Measurements from ENCODE around the gene APBB2. TPM values are rescaled to one million over a fixed set of nuclear protein-coding genes. Genes with fewer than 3 reads are reported as not detected.

Gene APBB2
- total and polyA plus RNA-seq, 2 of the 8 experiments (the other 6 are each of a cell fraction or from before 2014, with no cell fraction given), result 58.7 to 59.4 TPM

DNA sequence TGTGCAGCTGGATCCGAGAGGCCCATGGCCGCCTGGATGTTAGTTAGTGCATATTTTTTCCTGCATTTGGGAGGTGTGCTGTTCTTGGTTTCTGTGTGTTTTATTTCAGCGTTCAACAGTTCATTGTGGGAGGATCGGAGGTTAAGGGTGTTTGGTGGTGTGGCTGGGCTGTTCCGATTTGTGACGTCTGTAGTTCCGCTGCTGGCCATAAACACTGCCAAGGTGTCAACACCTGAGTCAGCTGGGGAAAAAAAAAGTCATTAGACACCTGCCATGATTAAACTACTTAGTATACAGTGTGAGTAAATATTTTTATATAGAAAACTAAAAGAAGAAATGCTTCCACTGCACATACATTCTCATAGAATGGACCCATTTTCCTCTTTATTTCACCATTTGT, 200.2 kb downstream of the APBB2 start:
- H2BK120ac ChIP-seq (replicated peaks; ENCODE audit: low read depth, low read length), result no peak overlapping the region
- no peak overlapping the region for H3K14ac ChIP-seq (ENCODE audit: insufficient read length)
- no peaks in the 10 kb centered on the region for H3K9me3 ChIP-seq (ENCODE audit: insufficient read depth in 2 of 2, low read depth in 1 of 2, low read length in 1 of 2)
- H3K79me2 ChIP-seq (ENCODE audit: control insufficient read depth in 1 of 2, insufficient read depth in 2 of 2, low read length in 2 of 2), result no peaks in the 10 kb centered on the region
- POLR2A ChIA-PET (ENCODE audit: partially characterized antibody), result no interaction called here
- no peak overlapping the region; the same call in 1 of the 2 replicates for H4K8ac ChIP-seq (ENCODE audit: extremely low read depth, insufficient read depth, low read length)
- H4K5ac ChIP-seq (ENCODE audit: insufficient read length, low read depth, low read length), result no peak overlapping the region
- H3K36me3 ChIP-seq (ENCODE audit: control insufficient read depth in 2 of 4, insufficient read depth in 4 of 4, low read length in 3 of 4), result no peaks in the 10 kb centered on the region
- FAIRE-seq, result no peak
- CTCF ChIA-PET (ENCODE audit: partially characterized antibody), result interaction anchor here (0.7 to 2.2 kb wide), 12 partner anchors 10 to 198 kb away, joined by 3 to 10 read pairs (median 6); no protein-coding TSS in a partner anchor
- no peak overlapping the region for H2AK5ac ChIP-seq (ENCODE audit: low read depth, low read length)
- no peak for DNase-seq (ENCODE audit: low read depth in 1 of 2, low spot score in 2 of 2)
- H3K23me2 ChIP-seq (ENCODE audit: low read depth, low read length), result no peaks in the 10 kb centered on the region
- no peak overlapping the region for H3K23ac ChIP-seq (ENCODE audit: insufficient read length)
- no peaks in the 10 kb centered on the region for H4K20me1 ChIP-seq (replicated peaks in 1 of 2; ENCODE audit: control insufficient read depth in 1 of 2, insufficient read depth in 2 of 2, low read length in 2 of 2)
- H3K18ac ChIP-seq (ENCODE audit: extremely low read depth, low read length), result no peak overlapping the region
- no peak overlapping the region for H2BK20ac ChIP-seq (ENCODE audit: low read length)
- no peak overlapping the region for H3K4me3 ChIP-seq (ENCODE audit: extremely low read depth in 1 of 4, insufficient read depth in 2 of 4, low read depth in 3 of 4, low read length in 4 of 4)
- no peak overlapping the region for H2BK12ac ChIP-seq (ENCODE audit: low read depth, low read length)
- H3K4me2 ChIP-seq (ENCODE audit: insufficient read depth in 1 of 2, low read depth in 2 of 2, low read length in 2 of 2), result no peak overlapping the region
- H4K91ac ChIP-seq (replicated peaks; ENCODE audit: insufficient read length, low read length), result no peak overlapping the region
- H3K56ac ChIP-seq (replicated peaks; ENCODE audit: insufficient read length, low read depth, low read length), result no peak overlapping the region
- H3K79me1 ChIP-seq (ENCODE audit: low read depth, low read length), result no peaks in the 10 kb centered on the region; the same call in 1 of the 2 replicates
- 93% methylated on average over 7 of the region's 7 CpGs; no CpG with 5 or more reads in 1 of the 2 experiments for WGBS, 2 experiments (ENCODE audit: extremely low coverage in 1 of 2, insufficient coverage in 1 of 2, insufficient read length in 1 of 2, insufficient replicate concordance in 2 of 2, low coverage in 1 of 2, low lambda C conversion rate in 2 of 2, missing lambda C conversion rate in 1 of 2)
- no peak overlapping the region for H3K9ac ChIP-seq (replicated peaks in 1 of 4; ENCODE audit: extremely low read depth in 1 of 4, low read depth in 3 of 4, low read length in 3 of 4)
- H2AFZ ChIP-seq (ENCODE audit: low read length), result no peak overlapping the region
- H3K27ac ChIP-seq (ENCODE audit: low read depth, low read length), result no peak overlapping the region
- H3K4ac ChIP-seq (replicated peaks; ENCODE audit: insufficient read length, low read depth, low read length), result no peak overlapping the region
- peaks cover 0 to 5% (median 0%) of the 10 kb centered on the region in 4 experiments; a peak in 2 of 7 replicates for H3K4me1 ChIP-seq (replicated peaks in 1 of 4; ENCODE audit: control insufficient read depth in 3 of 4, insufficient read depth in 4 of 4, low read length in 3 of 4)
- no peaks in the 10 kb centered on the region for H3K27me3 ChIP-seq (replicated peaks in 1 of 4; ENCODE audit: control insufficient read depth in 3 of 4, extremely low read depth in 1 of 4, insufficient read depth in 3 of 4, low read length in 3 of 4)
- H2BK5ac ChIP-seq (ENCODE audit: low read depth, low read length), result no peak overlapping the region
- H2BK15ac ChIP-seq (ENCODE audit: low read length), result no peak overlapping the region
- TF ChIP-seq BRCA1 (IDR thresholded peaks at IDR 0.05; ENCODE audit: low read depth, low read length), result no peak
- no peak for TF ChIP-seq CHD1 (IDR thresholded peaks at IDR 0.05; ENCODE audit: low read depth, low read length)
- TF ChIP-seq SP1 (IDR thresholded peaks at IDR 0.05; ENCODE audit: low read depth, low read length), result no peak
- no peak for TF ChIP-seq KDM4A (IDR thresholded peaks at IDR 0.05; ENCODE audit: low read depth, low read length, severe bottlenecking)
- TF ChIP-seq SIRT6 (IDR thresholded peaks at IDR 0.05; ENCODE audit: low read length), result no peak
- TF ChIP-seq TAF7 (optimal IDR thresholded peaks at IDR 0.05; ENCODE audit: borderline replicate concordance, low read depth, low read length), result no peak
- no peak for TF ChIP-seq EGR1 (IDR thresholded peaks at IDR 0.05; ENCODE audit: borderline replicate concordance, low read depth, low read length)
- no peak for TF ChIP-seq CHD2 (IDR thresholded peaks at IDR 0.05; ENCODE audit: low read length)
- TF ChIP-seq TBP (IDR thresholded peaks at IDR 0.05; ENCODE audit: low read depth, low read length), result no peak
- TF ChIP-seq BCL11A (IDR thresholded peaks at IDR 0.05; ENCODE audit: low read depth in 2 of 2, low read length in 2 of 2), result no peak
- no peak for TF ChIP-seq SP2 (IDR thresholded peaks at IDR 0.05; ENCODE audit: low read length)
- TF ChIP-seq, protein P1, sequence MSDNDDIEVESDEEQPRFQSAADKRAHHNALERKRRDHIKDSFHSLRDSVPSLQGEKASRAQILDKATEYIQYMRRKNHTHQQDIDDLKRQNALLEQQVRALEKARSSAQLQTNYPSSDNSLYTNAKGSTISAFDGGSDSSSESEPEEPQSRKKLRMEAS (IDR thresholded peaks at IDR 0.05), result no peak
- TF ChIP-seq HDAC6 (IDR thresholded peaks at IDR 0.05; ENCODE audit: low read depth, low read length), result no peak
- TF ChIP-seq KDM1A (IDR thresholded peaks at IDR 0.05; ENCODE audit: borderline replicate concordance, low read length), result no peak
- no peak for TF ChIP-seq NRF1 (IDR thresholded peaks at IDR 0.05; ENCODE audit: low read depth, low read length)
- no peak for TF ChIP-seq CTBP2 (IDR thresholded peaks at IDR 0.05; ENCODE audit: borderline replicate concordance, insufficient read depth, insufficient read length, low read length)

Measured in H1 (cell line).